Measurements from ENCODE around the gene MPZ.
"Not testable (repeated sequence)": the region's sequence is repeated elsewhere in the genome, so short reads cannot be mapped to it uniquely, and the experiment has no call there.

Gene MPZ

GRCh38 chr1:161300478-161300877 is 9.3 kb downstream of the MPZ start:
- no peak for DNase-seq (ENCODE audit: low read depth, low spot score)

- no peak for DNase-seq (ENCODE audit: low read depth, low spot score)
These were observed 10.4 kb downstream of the MPZ start for GRCh38 chr1:161299347-161299746.

- DNase-seq (ENCODE audit: low read depth, low spot score), result no peak
These were observed 11.7 kb downstream of the MPZ start for GRCh38 chr1:161298116-161298515.

- no peak for DNase-seq (ENCODE audit: low read depth, low spot score)
These were observed 12.4 kb downstream of the MPZ start for GRCh38 chr1:161297415-161297814.

GRCh38 chr1:161290779-161291178 is 19.0 kb downstream of the MPZ start:
- DNase-seq (ENCODE audit: low read depth, low spot score), result no peak

GRCh38 chr1:161287482-161288054 is 22.2 kb downstream of the MPZ start:
- no peak for DNase-seq (ENCODE audit: low read depth, low spot score)

GRCh38 chr1:161285521-161285920 is 24.2 kb downstream of the MPZ start:
- DNase-seq (ENCODE audit: low read depth, low spot score), result no peak

DNA sequence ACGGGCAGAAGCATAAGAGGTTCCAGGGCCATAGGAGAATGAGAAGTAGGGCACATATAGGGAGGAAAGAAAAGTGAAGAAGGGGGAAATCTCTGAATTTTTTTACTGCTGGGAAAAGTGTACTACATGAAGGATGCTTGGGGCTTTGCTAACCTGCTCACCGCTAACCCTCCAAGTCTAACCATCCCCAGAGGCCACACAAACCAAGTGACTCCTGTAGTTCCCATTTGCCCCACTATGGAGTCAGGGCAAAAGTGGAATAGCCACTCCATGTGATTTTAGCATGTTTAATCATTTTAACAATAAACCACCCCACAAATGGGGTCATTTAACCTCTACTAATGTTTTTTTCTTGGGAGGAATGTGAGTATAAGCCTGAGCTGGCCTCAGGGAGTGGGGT is 24.7 kb downstream of the MPZ start:
- no peak for DNase-seq (ENCODE audit: low read depth, low spot score)

DNA sequence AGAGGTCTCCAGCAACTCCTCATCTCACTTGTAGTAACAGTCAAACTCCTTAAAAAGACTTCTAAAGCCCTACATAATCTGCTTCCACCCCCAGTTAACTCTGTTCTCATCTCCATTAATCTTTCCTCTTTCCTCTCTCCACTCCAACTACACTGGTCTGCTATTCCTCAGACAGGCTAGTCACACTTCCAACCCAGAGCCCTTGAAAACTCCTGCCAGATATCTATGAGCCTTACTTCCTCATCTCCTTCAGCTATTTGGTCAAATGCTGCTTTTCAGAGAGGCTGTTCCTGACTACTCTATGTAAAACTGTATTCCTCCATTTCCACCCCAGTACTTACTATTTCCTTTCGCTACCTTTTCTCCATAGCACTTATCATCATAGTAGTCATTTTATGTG is 26.8 kb downstream of the MPZ start:
- DNase-seq (ENCODE audit: low read depth, low spot score), result no peak

- no peak for DNase-seq (ENCODE audit: low read depth, low spot score)
These were observed 34.9 kb downstream of the MPZ start for GRCh38 chr1:161274874-161275273.

DNA sequence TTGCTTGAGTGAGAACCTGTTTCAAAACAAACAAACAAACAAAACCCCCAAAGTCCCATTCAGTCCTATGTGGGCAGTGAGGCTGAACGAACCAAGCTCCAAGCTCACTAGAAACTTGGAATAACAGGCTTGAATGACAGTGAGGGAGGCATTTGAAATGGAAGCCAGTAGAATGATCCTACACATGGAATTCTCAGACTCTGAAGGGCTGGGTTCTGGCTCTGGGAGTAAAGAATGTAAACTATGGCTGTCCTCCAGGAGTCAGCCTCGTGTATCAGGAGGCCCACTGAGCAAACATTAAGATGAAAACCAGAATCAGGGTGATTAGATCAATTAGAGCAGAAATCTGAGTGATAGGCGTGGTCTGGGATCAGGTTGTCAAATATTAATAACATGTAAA is 36.4 kb downstream of the MPZ start:
- no peak for DNase-seq (ENCODE audit: low read depth, low spot score)

DNA sequence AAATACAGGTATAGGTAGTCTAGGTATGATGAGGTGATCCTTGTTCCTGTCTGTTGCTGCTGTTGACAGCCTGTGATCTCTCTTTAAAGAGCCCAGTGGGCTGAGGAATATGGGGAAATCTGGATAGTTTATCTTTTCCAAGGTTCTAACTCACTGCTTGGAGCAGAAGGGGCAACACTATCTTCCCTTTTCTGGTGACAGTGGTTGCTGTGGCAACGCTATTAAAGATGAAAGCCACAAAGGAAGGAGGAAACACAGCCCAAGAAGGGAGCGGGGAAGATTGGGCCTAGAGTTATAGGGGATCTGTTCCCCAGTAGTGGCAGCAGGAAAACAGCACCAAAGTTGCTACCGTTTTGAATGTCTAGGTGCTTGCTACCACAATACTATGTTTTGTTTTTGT is 42.4 kb downstream of the MPZ start:
- no peak for DNase-seq (ENCODE audit: low read depth, low spot score)

DNA sequence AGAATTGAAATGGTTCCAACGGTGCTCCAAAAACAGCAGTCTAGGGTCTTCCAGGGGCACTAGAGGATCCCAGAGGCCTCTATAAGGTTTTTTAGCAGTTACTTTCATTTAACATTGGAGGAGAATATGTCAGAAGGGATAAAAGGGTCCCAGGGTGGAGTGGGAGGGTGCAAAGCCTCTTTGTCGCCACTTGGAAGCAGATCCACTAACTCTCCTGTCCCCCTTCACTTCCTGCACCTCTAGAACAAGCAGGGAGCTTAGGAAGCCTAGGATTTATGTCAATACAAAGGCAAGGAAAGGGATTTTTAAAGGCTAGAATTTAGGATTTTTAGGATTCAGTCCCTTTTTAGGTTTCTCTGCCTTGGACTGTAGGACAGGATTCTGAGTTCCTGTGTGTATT is 42.9 kb downstream of the MPZ start:
- DNase-seq (ENCODE audit: low read depth, low spot score), result no peak

DNA sequence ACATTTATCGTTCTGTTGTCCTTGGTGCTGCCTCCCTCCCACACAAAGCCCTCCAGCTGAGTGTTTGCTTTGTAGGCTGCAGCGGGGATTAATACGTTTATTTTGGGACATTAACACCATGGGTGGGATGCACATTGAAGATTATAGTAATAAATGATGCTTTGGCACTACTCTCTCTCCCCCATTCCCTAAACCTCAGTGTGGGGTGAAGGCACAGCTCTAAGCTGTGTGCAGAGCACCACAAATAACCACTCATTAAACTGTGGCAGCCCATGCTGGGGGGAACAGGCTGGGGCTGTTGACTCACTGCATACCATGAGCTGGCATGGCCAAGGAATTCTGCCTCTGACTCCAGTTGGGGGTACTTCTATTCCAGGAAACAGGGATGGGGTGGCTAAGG is 43.6 kb downstream of the MPZ start:
- no peak for DNase-seq (ENCODE audit: low read depth, low spot score)

GRCh38 chr1:161265305-161265704 is 44.5 kb downstream of the MPZ start:
- DNase-seq (ENCODE audit: low read depth, low spot score), result no peak

- DNase-seq (ENCODE audit: low read depth, low spot score), result no peak
These were observed 48.2 kb downstream of the MPZ start for GRCh38 chr1:161261261-161262235.

DNA sequence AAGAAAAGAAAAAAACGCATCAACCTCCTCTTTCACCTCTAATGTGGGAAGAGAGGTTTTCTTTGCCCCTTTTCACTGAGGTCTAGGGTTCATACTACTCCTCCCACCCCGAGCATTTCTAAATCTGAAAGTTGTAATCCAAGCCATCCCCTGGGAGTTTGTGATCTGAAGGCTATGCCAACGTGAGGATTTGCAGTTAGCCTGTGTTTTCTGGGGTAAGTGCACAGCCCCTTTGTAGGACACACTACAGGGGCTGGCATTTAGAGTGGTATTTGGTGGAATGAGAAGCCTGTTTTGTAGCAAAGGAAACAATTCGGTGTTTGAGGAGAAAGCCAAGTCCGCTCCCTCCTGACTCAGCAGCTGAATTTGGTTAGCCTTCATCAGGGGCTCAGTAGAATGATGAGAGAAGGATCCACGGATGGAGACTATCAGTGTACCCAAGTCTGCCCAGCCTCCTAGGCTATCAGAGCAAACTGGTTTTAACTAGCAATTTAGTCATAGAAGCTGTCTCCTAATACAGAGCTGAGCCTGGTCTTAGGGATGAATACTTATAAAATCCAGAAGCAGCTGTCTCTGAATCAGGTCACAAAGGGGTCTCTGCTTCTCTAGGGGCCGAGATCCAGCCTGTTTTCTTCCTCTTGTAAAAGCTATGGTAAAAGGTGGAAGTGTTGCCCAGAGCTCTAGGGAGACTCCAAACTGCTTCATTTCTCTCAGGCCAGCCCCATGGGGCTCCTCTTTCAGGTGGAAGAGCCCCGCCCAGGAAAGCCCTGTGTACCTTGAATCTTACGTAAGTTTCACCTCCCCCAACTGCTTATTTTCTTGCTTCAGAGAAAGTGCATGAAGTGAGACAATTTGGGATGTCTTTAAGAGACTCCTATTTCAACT is 49.1 kb downstream of the MPZ start:
- no peak for DNase-seq (ENCODE audit: low read depth, low spot score)

DNA sequence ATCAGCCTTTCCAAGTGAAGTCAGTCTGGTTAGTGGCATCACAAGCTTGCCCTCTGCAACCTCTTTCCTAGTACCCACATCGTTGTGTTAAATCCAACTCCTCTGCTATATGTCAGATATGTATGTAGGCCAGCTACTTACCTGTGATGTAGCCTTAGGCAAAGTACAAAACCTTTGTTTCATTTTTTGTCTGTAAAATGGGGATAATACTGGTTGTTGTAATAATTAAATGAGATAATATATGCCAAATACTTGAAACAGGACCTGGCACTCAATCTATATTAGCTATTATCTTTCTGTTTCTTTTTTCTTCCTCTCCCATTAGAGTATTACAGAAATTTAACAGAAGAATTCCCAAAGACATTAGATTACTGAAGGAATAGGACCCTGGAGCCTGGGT is 50.0 kb downstream of the MPZ start:
- DNase-seq (ENCODE audit: low read depth, low spot score), result no peak

- DNase-seq (ENCODE audit: low read depth, low spot score), result no peak
These were observed 50.4 kb downstream of the MPZ start for GRCh38 chr1:161259345-161259702.

DNA sequence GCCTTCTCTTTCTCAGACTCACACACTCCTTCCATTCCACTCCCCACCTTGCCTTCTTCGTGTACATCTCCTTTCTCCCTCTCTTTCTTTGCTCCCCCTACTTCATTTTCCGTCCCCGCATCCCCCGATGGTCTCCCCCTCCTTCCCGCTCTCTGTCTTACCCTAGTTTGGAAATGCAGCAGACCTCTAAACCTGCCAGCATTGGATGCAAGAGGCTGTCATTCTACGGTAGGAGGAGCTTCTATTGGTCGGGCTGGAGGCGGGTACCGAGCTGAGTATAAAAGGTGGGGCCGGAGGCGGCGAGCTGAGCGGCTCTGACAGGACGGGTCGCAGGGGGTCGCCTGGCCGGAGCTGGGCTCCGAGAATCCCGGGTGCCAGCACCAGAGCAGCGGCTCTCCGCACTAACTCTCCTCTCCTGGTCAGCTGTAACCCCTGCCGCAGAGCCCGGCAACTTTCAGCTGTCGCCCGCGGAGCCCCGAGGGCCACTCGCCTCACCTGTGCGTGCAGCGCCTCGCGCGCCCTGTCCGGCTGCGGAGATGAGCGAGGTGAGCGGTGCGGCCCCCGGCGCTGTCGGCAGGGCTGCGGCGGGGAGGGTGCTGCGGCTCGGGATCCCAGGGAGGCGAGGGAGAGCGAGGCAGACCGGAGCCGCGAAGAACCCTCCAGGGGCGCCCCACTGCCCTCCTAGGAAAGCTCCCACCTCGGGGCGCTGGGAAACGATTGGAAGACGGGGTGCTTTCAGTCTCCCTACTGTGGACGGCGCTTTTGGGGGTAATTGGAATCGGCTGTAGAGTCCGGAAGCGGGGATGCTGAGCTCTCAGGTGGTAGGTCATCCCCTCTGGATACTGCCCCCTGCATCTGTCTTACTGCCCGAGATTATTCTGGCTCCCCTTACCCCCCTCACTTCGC is 51.1 kb downstream of the MPZ start, which contains the start of gene PCP4L1:
TSS of gene PCP4L1 (plus strand) at position 307 of the 906 bp plus-strand sequence. CDS start at position 537, 230 bp downstream.
- peak; percentile 4 for DNase-seq (ENCODE audit: low read depth, low spot score)

DNA sequence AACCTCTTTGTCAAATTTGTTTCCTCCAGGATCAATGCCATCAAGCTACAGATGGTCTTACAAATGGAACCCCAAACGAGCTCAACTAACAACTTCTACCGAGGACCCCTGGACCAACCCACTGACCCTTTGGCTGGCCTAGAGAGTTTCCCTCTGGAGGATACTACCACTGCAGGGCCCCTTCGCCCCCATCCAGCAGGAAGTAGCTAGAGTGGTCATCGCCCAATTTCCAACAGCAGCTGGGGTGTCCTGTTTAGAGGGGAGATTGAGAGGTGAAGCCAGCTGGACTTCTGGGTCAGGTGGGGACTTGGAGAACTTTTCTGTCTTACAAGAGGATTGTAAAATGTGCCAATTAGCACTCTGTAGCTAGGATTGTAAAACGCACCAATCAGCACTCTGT is 52.7 kb downstream of the MPZ start:
- not testable (repeated sequence) for DNase-seq (ENCODE audit: low read depth, low spot score)
